Measurements from ENCODE around the gene ABCC6.
"Not testable (repeated sequence)": the region's sequence is repeated elsewhere in the genome, so short reads cannot be mapped to it uniquely, and the experiment has no call there.

ABCC6 gene

GRCh38 chr16:16109453-16110110 is 113.7 kb downstream of the ABCC6 start:
- no peak for DNase-seq (ENCODE audit: low spot score)
- TF ChIP-seq CTCF (IDR thresholded peaks at IDR 0.05; ENCODE audit: extremely low read depth, missing control alignments) = no peak

- TF ChIP-seq CTCF (IDR thresholded peaks at IDR 0.05; ENCODE audit: extremely low read depth, missing control alignments) = no peak
These were observed 114.5 kb downstream of the ABCC6 start for GRCh38 chr16:16108759-16109158.

GRCh38 chr16:16107839-16108238 is 115.5 kb downstream of the ABCC6 start:
- no peak for TF ChIP-seq CTCF (IDR thresholded peaks at IDR 0.05; ENCODE audit: extremely low read depth, missing control alignments)
- no peak for DNase-seq (ENCODE audit: low spot score)

More at GRCh38 chr16:16108759-16109158, 114.5 kb downstream of the ABCC6 start:
- DNase-seq (ENCODE audit: low spot score) = no peak

- no peak for TF ChIP-seq CTCF (IDR thresholded peaks at IDR 0.05; ENCODE audit: extremely low read depth, missing control alignments)
These were observed 116.8 kb downstream of the ABCC6 start for GRCh38 chr16:16106466-16106865.

GRCh38 chr16:16105646-16106045 is 117.6 kb downstream of the ABCC6 start:
- TF ChIP-seq CTCF (IDR thresholded peaks at IDR 0.05; ENCODE audit: extremely low read depth, missing control alignments) = no peak
- no peak for DNase-seq (ENCODE audit: low spot score)

More at GRCh38 chr16:16106466-16106865, 116.8 kb downstream of the ABCC6 start:
- DNase-seq (ENCODE audit: low spot score) = no peak

- not testable (repeated sequence) for DNase-seq (ENCODE audit: low spot score)
These were observed 118.5 kb downstream of the ABCC6 start for GRCh38 chr16:16104804-16105141.

- DNase-seq (ENCODE audit: low spot score) = not testable (repeated sequence)
These were observed 119.0 kb downstream of the ABCC6 start for GRCh38 chr16:16104132-16104803.

GRCh38 chr16:16102738-16103137 is 120.6 kb downstream of the ABCC6 start:
- DNase-seq (ENCODE audit: low spot score) = no peak
- no peak for TF ChIP-seq CTCF (IDR thresholded peaks at IDR 0.05; ENCODE audit: extremely low read depth, missing control alignments)

All from GM20000 (cell line).